ENCODE results near the gene ERGIC1.
A peak's percentile ranks its signal among the peaks of the same experiment; 100 is the strongest.

ERGIC1 gene

GRCh38 chr5:172793577-172794488 is 40.2 kb upstream of the ERGIC1 start:
- Histone ChIP-seq H3K4me3 (ENCODE audit: low read depth, low read length) (no peak overlapping the region), H3K36me3 (replicated peaks) (no peaks in the 10 kb centered on the region), H3K27ac (peak overlapping the region; percentile 84), H3K27me3 (replicated peaks) (no peaks in the 10 kb centered on the region)
- TF ChIP-seq CTCF (IDR thresholded peaks at IDR 0.05; ENCODE audit: low read depth, low read length, missing control alignments): no peak
- DNase-seq: peak; percentile 65
- in situ Hi-C loops (cut with HindIII; ENCODE audit: low pct_ligation_motif_present, low sequenced_read_pairs): no loop called here

GRCh38 chr5:172795318-172795977 is 38.6 kb upstream of the ERGIC1 start:
- in situ Hi-C loops (cut with HindIII; ENCODE audit: low pct_ligation_motif_present, low sequenced_read_pairs): no loop called here
- peak; percentile 95 for DNase-seq
- Histone ChIP-seq H3K36me3 (replicated peaks) (no peaks in the 10 kb centered on the region), H3K4me3 (ENCODE audit: low read depth, low read length) (no peak overlapping the region), H3K27me3 (replicated peaks) (no peaks in the 10 kb centered on the region), H3K27ac (peak overlapping the region; percentile 84)
- peak; percentile 29 for TF ChIP-seq CTCF (IDR thresholded peaks at IDR 0.05; ENCODE audit: low read depth, low read length, missing control alignments)

GRCh38 chr5:172796306-172796705 is 37.7 kb upstream of the ERGIC1 start:
- peak overlapping the region; percentile 84 for H3K27ac ChIP-seq
- no peak for TF ChIP-seq CTCF (IDR thresholded peaks at IDR 0.05; ENCODE audit: low read depth, low read length, missing control alignments)
- H3K27me3 ChIP-seq (replicated peaks): no peaks in the 10 kb centered on the region
- in situ Hi-C loops (cut with HindIII; ENCODE audit: low pct_ligation_motif_present, low sequenced_read_pairs): no loop called here
- H3K4me3 ChIP-seq (ENCODE audit: low read depth, low read length): no peak overlapping the region
- no peaks in the 10 kb centered on the region for H3K36me3 ChIP-seq (replicated peaks)
- no peak for DNase-seq

GRCh38 chr5:172797771-172798191 is 36.3 kb upstream of the ERGIC1 start:
- no peaks in the 10 kb centered on the region for H3K27me3 ChIP-seq (replicated peaks)
- TF ChIP-seq CTCF (IDR thresholded peaks at IDR 0.05; ENCODE audit: low read depth, low read length, missing control alignments): no peak
- no peak overlapping the region for H3K4me3 ChIP-seq (ENCODE audit: low read depth, low read length)
- DNase-seq: no peak
- in situ Hi-C loops (cut with HindIII; ENCODE audit: low pct_ligation_motif_present, low sequenced_read_pairs): no loop called here
- H3K36me3 ChIP-seq (replicated peaks): no peaks in the 10 kb centered on the region
- peak overlapping the region; percentile 97 for H3K27ac ChIP-seq

- no peaks in the 10 kb centered on the region for H3K36me3 ChIP-seq (replicated peaks)
- TF ChIP-seq CTCF (IDR thresholded peaks at IDR 0.05; ENCODE audit: low read depth, low read length, missing control alignments): no peak
- in situ Hi-C loops (cut with HindIII; ENCODE audit: low pct_ligation_motif_present, low sequenced_read_pairs): no loop called here
- peak overlapping the region; percentile 97 for H3K27ac ChIP-seq
- no peaks in the 10 kb centered on the region for H3K27me3 ChIP-seq (replicated peaks)
- H3K4me3 ChIP-seq (ENCODE audit: low read depth, low read length): no peak overlapping the region
- DNase-seq: peak; percentile 90
These were observed 35.4 kb upstream of the ERGIC1 start for GRCh38 chr5:172798422-172799215.

Measured in brain microvascular endothelial cell (primary cell).